DMS114 treated with DMSO at 0.1 percent for 48 hours (cell line): ENCODE measurements around the gene TAF1L.

Source experiments
- DNase-seq: peaks from one replicate; lab custom pipeline; 2025; ENCODE audit not compliant: unreplicated experiment; lab: John Stamatoyannopoulos, UW

Gene TAF1L

DNA sequence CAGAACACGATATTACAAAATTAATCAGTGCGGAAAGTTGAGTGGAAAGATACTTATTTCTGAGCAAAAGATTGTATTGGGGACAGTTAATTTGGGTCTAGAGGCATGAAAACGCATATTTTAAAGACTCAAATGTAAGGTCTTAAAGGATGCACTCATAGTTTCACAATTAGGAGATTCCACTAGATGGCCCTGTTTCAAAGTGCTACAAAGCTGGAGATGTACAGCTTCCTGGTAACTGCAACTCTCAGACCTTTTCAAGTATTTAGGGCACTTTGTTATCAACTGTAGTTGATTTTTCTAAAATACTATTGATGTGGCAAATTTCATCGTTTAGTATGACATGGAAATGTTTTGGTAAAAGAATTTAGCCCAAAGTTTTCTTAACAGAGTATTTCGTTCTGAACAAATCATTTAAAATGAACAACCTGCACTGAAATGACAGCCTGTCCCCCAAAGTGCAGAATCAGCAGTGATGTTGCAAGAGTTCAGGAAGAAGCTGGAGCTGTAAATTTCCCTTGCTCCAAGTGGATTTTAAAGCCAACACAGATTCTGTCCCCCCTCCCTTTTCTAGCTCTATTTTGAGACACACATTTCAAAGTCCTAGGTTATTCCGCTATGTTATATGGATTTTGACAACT is 46.3 kb downstream of the TAF1L start:
- DNase-seq: peak; percentile 28

DNA sequence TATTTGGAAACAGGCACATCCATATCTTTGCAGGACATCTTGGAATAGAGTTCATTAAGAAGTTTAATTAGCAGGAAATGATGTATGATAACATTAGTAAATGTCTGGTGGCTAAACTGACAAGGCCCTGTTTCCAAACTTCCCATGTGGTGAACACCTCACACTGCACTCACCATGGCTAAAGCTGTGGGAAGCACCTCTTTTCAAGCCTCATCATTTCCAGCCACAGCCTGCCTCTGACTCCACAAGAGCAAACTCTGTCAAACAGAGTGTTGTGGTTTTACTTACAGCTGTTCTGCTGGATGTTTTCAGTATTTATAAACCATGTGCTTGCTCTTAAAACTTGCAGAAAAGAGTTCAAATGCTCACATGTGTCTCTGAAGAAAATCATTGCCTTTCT is 47.6 kb downstream of the TAF1L start:
- no peak for DNase-seq

DNA sequence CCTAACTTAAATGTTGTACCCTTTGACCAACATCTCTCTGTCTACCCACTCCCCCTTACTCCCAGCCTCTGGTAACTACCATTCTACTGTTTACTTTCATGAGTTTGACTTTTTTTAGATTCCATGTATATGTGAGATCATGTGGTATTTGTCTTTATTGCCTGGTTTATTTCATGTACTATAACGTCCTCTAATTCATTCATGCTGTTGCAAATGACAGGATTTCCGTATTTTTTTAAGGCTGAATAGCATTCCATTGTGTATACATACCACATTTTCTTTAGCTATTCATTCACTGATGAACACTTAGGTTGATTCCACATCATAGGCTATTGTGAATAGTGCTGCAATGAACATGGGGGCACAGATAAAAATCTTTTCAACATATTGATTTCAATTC is 50.7 kb downstream of the TAF1L start:
- DNase-seq: no peak

DNA sequence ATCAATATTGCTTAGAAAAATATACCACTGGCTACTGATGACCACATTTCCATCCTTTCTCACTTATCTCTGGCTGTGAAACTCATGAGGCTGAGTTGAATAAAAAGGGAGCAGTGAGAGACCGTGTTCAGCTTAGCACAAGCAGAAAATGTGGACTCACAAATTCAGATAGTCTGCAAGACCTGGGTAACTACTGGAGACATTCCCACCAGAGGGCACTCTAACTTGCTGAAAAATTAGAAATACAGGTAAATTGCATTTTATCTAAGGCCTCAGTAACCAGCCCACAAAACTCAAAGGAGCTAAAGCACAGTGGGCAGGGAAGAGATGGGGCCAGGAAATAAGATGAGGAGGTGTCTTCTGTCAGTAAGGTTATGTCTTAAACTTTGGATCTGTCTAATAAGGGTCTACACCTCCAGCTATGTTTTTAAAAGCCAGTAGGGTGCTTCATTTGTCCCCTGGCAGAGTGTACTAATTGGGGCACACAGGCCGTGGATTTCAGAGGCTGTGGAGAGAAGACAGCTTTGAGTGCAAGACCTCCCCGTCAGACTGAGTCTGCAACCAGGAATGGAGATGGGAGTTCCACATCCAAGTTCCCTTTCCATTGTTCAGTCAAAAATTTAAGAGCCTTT is 53.8 kb downstream of the TAF1L start:
- DNase-seq: peak; percentile 44

DNA sequence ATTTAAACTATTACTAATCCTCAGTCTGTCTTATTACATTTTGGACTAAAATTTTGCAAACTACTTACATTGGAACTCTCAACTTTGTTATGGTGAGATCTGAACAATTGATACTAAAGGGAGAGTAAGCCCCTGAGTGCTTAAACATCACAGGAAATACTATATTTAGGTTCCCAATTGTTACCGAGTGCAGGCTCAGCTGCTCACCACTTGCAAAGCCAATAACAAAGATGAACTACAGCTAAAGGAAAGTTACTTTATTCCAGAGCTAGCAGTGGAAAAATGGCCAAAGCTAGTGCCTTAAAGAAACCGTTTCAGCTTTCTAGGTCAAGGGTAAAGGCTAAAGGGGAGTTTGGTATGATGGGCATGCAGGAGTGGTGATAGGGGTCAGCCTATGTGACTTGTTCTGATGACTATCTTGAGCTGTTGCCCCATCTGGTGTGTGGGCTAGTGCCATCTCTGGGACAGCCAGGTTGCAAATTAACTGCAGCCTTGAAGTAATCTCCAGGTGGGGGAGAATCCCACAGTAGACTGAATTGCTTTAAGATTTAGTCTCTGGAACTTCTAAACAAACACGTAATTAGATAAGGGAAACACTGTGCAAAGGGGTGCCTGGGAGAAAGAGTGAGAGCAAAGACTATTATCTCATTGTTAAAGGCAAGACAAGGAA is 54.7 kb downstream of the TAF1L start:
- no peak for DNase-seq

DNA sequence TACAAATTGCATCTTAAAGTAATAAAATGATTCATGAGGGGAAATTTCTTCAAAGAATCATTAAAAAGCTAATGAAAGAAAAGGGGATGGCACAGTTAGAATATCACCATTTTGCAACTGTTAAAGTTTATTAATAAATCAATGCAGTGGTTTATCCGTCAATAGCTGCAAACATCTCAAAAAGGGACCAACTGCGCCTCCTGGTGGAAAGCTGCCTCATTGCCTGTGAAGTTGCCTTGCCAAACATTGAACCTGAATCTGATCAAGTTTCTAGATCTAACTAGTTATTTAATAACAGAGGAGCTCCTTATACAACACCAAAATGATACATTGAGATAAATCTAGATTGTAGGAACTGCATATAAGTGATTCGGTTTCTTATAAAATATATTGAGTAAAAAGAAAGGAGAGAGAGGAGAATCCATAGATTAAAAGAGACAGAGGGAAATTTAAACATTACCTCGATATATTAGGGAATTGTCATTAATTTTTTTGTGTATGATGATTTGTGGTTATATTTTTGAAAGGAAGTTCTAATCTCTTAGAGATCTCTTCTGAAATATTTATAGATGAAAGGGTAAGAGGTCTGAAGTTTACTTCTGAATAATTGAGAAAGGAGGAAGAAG is 55.6 kb downstream of the TAF1L start:
- DNase-seq: peak; percentile 18
